Measurements from ENCODE around the gene FBLN2.

The FBLN2 gene

DNA sequence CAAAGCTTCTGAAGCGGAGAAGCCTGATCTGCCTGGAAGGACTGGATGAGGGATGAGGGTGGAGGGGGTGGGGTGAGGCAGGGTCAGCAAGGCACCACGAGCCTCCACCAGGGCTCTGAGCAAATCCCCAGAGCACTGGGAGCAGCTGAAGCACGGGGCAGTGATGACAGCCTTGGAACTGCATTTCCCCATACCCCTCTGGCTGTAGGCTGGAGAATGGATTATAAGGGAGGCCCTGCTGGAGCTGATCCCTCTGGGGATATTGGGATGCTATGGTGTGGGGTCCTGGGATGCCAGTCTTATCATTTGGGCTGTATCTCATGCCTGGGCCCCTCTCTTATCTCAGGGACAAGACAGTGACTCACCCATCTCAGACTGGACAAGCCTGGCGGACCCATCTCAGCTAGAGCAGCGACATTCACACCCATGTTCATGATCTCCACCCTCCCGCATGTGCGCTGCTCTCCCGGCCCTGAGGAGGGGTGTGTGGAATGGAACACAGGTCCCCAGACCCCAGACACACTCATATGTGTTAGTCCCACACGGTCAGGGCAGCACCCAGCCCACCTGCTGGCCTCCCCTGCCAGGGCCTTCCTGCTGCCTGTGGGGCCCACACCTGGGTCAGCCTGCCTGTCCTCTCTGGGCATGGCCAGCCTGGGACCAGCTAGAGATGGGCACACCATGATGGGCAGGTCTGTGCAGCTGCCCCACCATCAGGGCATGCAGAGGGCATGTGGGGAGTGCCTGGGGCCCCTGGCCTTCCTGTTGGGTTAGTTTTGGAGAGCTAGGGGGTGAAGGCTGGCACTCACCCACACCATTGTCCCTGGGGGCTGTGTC lies 97.1 kb downstream of the FBLN2 start:
- no peak for DNase-seq (ENCODE audit: low spot score)

DNA sequence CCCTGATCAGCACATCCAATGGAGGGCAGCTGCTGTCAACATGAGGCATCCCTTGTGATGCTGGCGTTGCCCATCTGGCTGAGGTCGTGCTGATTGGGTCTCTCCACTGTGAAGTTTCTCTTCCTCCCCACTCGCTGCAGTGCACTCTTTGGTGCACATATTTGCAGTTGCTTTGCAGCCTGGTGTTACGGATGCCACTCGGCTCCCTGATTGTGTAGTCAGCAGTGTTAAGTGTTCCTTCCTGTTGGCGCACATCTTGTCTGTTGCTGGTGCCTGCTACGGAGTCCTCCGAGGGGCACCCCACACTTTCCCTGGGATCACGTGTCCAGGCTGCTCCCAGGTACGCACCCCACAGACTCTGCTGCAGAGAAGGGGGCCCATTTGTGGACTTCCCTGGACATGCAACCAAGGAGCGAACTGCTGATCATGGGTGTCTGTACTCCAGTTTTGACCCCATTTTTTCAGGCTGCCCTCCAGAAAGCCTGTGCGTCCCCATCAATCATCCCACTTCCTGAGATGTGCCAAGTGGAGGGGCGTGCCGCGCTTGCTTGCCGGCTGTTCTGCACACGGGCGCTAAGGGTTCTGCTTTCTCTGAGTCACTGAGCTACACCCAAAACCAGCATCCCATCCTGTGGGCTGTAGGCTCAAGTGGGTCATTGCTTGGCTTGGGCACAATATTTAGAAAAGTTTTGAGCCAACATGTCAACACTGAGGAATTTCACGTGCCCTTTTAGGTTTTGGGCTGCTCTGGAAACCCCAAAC lies 98.6 kb downstream of the FBLN2 start:
- no peak for DNase-seq (ENCODE audit: low spot score)

DNA sequence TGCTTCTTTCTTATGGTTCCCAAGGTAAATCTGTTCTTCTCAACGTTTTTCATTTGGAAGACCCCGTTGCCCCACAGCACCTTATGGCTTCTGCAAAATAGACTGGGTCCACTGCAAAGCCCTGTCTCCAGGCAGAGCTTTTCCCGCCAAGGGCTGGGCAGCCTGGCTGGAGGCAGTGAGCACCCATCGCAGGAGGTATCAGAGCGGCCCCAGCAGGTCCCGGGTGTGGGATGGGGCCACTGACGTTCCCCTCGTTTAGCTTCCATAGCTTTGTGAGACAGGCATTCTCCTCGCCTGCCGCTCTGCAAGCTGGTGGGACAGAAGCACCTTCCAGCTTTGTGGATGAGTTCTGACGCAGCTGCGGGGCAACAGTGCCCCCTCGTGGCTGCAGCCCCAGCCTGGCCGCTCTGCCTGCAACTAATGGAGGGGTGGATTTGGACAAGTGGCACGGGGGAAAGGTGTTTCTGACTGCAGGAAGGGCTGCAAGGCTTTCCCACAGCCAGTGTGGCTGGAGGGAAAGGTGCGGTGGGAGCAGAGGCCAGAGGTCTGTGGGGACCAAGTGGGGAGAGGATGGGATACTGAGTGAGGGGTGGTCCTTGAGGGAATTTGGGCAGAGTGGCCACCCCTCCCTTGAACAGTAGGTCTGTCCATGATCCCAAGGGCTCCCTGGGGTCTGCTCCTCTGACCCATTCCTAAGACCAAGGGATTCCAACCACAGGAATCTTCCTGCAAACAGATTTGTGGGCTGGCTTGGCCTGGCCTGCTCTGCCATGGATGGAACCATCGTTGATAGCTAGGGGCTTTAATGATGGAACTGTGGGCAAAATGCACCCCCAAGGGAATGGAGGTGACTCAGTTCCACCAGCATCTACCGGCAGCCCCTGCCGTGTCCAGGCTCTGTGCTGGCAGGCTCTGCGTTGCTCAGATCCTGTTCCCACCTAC lies 99.4 kb downstream of the FBLN2 start:
- peak; percentile 75 for DNase-seq (ENCODE audit: low spot score)

DNA sequence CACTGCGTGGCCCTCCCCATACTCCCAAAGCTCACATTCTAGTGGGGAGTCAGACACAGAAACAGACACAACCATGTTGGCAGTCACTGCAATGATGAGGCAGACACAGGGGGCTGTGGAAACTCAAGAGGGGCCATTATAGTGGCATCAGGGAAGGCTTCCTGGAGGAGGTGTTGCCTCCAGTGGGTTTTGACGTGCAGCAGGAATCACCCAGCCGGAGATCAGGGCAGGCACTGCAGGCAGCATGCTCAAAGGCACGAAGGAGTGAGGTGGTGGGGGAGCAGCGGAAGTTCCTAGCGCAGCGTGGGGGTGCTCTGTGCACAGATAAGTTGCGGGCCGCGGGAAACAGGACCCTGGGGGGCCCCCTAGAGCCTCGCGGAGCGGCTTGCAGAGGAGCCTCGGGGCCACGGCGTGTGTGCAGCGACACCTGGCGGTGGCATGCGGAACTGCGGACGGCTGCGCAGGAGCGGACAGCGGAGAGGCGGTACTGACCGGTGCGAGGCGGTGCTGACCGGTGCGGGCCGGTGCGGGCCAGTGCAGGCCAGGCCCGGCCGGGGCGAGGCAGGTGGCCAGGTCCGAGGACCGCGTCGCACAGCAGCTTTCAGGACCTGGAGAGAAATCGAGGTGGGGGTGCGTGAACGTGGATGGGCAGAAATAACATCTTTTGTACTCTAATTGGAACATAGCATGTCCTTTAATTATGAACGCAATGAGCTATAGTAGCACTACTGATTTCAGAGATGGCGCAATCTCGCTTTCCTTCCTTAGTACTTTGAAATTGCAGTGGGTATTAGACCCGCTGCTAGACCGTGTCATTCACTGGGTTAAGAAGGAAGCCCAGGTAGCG lies 101.5 kb downstream of the FBLN2 start:
- peak; percentile 60 for DNase-seq (ENCODE audit: low spot score)

DNA sequence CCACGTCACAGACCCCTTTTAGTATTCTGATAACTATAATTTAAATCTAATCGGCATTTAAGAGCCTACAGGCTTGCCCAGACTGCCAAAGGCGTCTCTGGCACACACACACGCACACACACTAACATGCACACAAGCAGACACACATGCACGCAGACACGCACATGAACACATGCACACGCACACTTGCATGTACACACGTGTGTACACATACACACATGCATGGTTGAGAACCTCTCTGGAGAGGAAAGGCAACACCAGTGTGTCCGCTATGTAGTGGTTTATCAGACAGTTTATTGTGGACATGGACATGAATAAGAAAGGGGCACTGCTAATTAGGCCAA lies 102.1 kb downstream of the FBLN2 start:
- DNase-seq (ENCODE audit: low spot score) = no peak

DNA sequence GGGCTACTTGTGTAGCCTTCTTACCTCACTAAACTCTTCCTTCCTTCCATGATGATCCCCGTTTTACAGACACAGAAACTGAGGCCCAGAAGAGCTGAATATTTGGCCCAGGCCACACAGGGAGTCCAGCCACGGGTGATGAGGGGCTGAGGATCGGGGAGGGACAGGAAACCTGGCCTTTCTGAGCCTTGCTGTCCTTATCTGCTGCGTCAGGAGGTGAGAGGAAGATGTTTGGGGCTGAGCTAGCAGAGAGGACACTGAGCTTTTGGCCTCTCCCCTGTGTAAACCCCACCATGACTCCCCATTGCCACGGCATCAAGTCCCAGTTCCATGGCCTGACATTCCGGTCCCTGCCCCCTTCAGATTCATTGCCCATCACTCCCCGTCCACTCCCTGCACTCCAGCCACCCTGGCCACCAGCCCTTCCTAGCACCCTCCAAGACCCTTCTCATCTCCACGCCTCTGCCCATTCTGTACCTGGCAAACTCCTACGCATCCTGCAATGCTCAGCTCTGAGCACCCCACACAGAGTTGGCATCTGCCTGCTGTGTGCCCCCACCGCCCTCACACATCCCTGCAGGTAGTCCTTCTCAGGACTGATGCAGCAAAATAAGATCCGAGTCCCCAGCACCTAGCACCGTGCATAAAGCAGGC lies 103.0 kb downstream of the FBLN2 start:
- no peak for DNase-seq (ENCODE audit: low spot score)

DNA sequence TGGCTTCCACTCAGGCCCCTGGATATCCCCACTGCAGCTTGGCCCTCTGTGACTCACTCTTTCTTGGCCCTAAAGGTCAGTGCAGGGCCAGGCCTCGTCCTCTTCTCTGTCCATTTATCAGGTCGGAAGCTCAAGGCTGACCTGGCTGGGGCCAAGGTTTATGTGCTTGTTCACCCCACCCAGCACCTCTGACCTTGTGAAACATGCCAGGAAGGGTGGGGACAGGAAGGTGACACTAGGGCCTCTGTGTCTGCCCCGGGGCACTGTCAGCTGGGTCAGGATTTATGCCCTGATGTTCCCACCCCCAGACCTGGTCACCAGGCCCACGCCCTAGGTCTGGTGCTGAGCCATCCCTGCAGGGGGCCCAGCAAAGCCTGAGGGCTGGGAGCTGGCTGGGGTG lies 103.8 kb downstream of the FBLN2 start:
- no peak for DNase-seq (ENCODE audit: low spot score)

DNA sequence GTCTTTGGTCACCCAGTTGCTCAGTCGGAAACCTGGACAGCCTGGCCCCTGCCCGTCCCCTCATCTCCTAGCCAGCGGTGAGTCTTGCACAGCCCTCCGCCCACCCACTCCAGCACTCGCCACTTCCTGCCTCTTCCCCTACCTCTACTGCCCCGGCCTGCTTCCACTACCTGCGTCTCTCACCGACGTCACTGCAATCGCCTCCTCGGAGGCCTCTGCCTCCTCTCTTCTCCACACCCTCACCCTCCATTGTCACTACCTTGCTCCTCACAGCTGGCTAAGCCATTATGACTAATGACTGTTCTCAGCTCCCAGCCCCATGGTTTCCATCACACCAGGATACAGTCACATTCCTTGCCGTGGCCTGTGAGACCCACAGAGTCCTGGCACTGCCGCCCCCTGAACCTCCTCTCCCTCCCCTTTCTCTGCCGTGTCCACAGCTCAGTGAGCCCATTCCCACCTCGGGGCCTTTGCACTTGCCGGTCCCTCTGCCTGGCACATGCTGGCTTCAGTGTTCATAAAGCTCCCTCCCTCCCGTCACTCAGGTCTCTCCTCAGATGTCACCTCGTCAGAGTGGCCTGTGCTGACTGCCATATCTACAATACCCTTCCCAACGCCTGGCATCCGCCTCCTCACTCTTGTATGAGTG lies 104.8 kb downstream of the FBLN2 start:
- DNase-seq (ENCODE audit: low spot score) = no peak

DNA sequence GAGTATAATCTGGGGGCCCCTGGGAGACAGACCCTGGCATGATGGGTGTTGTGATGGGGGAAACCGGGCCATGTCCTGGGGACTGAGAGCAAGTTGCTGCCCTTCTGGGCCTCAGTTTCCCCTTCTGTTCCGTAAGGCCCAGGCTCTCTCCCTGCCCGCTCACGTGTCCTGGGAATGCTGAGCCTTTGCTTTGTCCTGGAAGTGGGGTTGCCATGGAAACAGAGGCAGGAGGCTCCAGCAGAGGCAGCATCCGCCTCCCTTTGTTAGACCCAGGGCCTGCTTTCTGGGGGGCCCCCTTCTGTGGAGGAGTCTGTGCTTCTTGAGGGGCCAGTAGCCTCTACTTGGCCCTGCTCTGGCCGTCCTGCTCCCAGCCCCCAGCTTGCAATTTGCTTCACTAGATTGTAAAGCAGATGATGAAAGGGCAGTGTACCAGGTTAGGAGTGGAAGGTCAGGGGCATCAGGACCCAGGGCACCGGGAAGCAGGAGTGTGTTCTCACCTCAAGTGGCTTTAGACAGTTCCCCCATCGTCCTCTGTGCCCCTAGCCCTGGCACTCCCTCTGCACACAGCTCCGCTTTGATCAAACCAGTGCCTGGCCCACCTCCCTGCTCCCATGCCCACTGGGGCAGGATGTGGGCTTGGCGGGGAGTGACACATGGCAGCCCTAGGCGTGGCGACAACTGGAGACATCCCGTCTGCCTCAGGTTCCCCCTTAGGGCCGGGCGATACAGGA lies 105.6 kb downstream of the FBLN2 start:
- DNase-seq (ENCODE audit: low spot score) = peak; percentile 48

DNA sequence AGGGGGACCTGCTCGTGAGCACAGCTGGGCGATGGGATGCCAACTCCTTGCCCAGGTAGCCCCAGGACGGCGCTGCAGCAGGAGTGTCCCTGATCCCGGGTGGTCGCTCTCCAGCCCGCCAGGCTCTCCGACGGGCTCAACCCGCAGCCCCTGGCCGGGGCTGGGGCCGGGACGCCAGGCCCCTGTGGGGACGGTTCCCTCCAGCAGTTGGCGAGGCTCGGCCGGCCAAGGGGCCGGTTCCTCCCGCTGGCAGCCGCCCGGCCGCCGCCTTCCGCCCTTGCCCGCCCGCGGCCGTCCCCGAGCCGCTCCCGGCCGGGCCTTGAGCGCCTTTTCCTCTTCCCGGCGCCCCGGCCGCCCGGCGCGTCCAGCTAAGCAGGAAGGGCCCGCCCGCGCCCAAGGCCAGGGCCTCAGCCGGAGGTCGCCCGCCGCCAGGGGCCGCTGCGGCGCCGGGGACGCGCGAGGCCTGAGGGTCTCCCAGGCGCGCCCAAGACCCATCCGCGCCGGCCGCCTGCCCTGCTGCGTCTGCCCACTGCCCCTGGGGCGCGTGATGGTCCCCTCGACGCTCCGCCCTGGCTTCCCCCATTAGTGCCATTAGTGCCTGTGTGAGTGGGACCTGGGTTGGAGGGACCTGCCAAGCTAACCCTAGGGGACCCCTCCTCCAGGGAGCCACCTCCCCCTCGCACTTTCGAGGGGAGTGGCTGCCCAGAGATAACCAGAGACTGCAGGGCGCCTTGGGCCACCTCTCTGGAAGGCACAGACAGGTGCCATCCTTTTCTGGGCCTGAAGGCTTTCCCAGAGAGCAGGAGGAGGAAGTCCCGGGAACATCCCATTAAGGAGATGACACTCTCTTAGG lies 106.4 kb downstream of the FBLN2 start:
- DNase-seq (ENCODE audit: low spot score) = peak; percentile 56

DNA sequence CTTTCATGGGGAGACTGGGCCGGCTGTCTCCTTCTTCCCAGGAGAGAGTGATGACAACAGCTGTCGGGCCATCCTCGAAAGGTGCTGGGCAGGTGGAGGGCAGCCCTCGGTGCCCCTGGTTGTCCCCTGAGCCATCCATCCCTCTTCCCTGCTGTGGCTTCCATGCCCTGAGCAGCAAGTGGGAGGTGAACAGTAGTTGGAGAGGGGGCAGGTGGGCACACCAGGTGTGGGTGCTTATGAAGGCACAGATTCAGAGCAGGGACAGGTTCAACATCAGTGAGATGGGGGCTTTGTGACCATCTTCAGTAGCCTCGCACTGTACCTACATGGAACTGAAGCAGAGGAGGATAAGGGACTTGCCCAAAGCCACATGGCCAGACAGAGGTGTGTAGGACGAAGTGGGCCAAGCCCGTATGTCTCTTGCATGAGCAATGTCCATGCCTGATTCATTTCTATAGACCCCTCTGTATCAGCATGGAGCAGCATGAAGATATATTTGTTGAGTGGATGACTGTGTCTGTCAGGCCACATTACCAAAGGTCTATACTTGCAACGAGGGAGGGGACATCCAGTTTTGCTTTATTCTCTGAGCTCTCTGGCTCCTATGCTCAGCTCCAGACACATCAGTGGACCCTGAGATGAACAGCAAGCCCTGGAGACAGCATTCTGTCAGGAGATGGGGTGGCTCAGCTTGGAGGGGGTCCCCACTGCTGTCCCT lies 107.8 kb downstream of the FBLN2 start:
- DNase-seq (ENCODE audit: low spot score) = no peak

DNA sequence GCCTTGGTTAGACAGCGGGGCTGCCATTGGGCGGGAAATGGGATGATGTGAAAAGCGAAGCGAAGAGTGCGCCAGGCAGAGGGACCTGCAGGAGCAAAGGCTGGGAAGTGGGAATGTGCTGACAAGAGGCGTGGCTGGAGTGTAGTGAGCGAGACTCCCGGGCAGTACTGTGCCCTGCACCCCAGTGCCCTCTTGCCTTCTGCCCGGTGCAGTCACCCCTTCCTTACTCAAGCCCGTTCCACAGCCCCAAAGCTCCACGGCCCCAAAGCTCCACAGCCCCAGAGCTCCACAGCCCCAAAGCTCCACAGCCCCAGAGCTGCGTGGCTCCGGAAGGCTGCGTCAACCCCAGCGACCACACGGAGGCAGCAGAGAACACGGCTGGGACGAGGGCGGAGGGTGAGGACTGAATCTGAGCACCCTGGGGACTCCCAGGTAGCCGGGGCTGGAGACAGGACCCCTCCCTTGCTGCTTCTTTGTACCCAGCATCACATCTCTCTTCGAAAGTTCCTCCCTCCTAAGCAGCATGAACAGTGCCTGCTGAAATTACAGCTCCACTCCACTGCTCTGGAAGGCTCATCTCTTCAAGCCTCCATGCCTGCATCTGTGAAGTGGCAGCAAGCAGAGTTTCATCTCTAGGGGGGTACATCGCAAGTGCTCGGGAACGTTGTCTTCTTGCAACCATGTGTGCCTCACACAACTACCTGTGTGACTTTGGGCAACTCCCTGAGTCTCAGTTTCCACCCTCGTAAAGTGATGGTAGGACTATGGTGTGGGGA lies 108.9 kb downstream of the FBLN2 start:
- peak; percentile 42 for DNase-seq (ENCODE audit: low spot score)

DNA sequence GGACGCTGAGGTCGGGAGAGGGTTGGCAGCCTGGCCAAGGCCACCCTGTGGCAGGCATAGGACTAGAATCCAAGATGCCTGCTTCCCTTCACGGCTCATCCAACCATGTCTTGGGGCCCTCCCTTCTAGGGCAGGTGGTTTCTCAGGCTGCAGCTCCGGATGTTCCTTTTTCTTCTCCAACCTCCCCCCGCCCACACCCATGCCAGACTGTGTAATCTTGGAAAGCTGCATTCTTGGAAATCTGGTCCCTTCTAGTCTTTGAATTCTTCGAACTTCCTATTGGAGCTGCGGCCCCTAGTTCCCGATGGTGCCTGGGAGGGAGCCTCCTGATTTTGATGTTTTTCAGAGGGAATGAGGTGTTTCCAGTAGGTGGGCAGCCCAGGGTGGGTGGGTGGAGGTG lies 109.8 kb downstream of the FBLN2 start:
- no peak for DNase-seq (ENCODE audit: low spot score)

DNA sequence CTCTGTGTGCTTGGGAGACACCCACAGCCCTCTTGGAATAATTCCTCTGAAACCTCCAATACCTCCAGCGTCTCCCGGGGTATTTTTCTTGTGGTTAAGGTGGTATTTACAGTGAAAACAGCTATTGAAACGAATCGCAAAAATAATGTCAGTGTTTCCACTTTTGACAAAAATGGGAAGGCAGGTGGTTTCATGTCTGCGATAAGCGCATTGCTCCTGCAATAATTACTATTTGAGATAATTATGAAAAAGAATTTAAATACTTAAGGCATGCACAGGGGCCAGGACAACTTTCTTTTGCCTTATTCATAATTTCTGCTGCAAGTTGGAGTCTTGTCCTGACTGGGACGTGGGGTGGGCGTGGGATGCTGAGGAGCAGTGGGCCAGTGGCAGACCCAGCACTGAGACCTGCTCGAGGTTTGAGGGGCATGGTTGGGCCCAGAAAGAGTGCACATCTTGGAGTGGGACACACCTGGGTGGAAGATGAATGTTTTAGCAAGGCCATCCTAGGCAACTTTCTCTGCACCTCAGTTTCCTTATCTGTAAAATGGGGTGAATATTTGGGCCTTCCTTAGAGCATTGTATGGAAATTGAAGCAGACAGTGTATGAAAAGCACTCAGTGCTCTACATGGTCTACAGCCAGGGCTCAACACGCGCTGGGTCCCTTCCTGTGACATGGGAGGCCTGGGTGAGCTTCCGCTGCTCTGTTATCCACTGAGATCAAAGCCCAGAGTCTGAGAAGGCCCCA lies 110.5 kb downstream of the FBLN2 start:
- no peak for DNase-seq (ENCODE audit: low spot score)

DNA sequence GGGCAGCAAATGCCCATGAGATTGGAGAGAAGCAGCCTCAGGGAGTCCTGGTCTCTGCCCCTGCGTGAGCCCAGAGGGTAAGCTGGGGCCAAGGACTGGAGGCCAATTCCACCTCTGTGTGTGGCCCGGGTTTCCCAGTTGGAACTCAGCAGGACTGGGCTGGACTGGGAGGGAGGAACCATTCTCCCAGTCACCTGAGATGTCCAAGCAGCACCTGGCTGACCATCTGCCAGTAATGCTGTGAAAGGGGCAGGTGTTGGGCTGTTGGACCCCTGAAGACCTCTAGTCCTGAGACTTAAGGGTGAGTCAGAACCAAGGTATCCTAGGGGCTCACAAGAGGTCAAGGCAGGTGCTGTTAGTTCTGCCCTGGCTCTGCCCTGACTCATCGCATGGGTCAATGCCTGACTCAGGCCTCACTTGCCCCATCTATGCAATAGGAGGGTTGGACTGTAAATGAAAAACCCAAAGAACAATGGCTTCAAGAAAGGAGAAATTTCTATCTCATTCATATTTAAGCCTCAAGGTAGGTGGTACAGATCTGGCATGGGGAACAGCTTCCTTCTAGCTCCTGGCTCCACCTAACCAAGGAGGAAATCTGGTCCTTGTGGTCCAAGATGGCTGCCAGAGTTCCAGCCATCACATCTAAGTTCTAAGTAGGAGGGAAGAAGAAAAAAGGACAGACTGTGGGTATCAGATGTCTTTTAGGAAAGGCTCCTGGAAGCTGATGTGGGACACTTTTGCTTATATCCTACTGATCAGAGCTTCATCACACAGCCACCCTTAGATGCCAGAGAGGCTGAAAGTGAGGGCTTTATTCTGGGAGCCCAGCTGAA lies 111.3 kb downstream of the FBLN2 start:
- no peak for DNase-seq (ENCODE audit: low spot score)
